ENCODE results near the gene RPS6KA1.

DNA sequence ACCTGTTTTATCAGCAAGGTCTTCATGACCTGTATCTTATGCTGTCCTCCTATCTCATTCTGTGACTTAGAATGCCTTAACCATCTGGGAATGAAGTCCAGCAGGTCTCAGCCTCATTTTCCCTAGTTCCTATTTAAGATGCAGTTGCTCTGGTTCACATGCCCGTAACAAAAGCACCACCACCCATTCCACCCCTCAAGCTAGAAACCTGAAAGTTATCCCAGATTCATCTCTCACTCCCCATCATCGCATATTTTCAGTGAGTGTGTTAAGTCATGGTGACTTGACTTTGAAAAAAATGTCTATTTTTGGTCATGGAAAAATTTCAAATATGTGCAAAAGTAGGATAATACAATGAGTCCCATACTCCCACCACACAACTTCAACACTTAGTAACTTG lies 45.6 kb upstream of the RPS6KA1 start:
- TF ChIP-seq POLR2A (IDR thresholded peaks at IDR 0.05) (no peak), CTCF (IDR thresholded peaks at IDR 0.05) (no peak)

Data from right lobe of liver (tissue), 4 donors.